Measurements from ENCODE around the gene GOPC.

The GOPC gene

DNA sequence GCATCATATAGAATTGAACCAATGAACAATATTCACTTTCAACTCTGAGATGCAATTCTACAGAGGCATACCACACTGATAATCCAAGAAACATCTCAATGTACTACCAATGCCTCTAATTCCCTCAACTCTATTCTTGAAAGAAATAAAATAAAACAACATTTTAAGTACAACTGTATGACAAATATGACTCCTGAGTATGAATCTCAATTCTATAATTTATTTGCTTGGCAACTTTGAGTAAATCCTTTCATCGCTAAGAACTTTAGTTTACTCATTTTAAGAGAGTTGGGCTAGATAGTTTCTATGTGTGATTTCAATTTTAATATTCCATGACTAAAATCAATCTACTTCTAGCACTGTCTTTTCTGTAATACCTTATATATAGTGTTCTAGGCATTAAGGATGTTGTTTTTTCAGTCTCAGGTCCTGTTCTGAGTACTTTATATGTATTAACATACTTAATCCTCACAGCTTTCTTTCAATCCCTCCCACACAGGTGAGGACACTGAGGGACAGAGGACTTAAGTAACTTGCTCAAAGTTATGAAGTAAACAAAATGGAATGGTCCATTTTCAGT, 33.4 kb downstream of the GOPC start:
- H3K9me2 ChIP-seq (replicated peaks; ENCODE audit: insufficient read depth, low read length) = no peaks in the 10 kb centered on the region
- no peaks in the 10 kb centered on the region for H3K79me2 ChIP-seq (ENCODE audit: low read length)
- no peak overlapping the region for H3K9ac ChIP-seq (ENCODE audit: low read length)
- H3K4me3 ChIP-seq (ENCODE audit: low read length) = no peak overlapping the region
- peaks cover 13% of the 10 kb centered on the region for H3K36me3 ChIP-seq (replicated peaks; ENCODE audit: insufficient read depth, low read length)
- H3K27ac ChIP-seq (ENCODE audit: low read length) = no peak overlapping the region
- H4K20me1 ChIP-seq (ENCODE audit: insufficient read depth, low read length) = no peaks in the 10 kb centered on the region
- no peak for DNase-seq
- no peak overlapping the region for H3K4me2 ChIP-seq (ENCODE audit: low read depth, low read length)
- TF ChIP-seq EZH2phosphoT487 (IDR thresholded peaks at IDR 0.05; ENCODE audit: low read length) (no peak), EZH2 (optimal IDR thresholded peaks at IDR 0.05; ENCODE audit: low read depth, low read length) (no peak)
- TF ChIP-seq, protein P1, sequence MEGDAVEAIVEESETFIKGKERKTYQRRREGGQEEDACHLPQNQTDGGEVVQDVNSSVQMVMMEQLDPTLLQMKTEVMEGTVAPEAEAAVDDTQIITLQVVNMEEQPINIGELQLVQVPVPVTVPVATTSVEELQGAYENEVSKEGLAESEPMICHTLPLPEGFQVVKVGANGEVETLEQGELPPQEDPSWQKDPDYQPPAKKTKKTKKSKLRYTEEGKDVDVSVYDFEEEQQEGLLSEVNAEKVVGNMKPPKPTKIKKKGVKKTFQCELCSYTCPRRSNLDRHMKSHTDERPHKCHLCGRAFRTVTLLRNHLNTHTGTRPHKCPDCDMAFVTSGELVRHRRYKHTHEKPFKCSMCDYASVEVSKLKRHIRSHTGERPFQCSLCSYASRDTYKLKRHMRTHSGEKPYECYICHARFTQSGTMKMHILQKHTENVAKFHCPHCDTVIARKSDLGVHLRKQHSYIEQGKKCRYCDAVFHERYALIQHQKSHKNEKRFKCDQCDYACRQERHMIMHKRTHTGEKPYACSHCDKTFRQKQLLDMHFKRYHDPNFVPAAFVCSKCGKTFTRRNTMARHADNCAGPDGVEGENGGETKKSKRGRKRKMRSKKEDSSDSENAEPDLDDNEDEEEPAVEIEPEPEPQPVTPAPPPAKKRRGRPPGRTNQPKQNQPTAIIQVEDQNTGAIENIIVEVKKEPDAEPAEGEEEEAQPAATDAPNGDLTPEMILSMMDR (IDR thresholded peaks at IDR 0.05; ENCODE audit: low read length) = no peak
- no peak overlapping the region for H2AFZ ChIP-seq (ENCODE audit: low read length)
- no peaks in the 10 kb centered on the region for H3K4me1 ChIP-seq (ENCODE audit: low read length)
- H3K27me3 ChIP-seq (replicated peaks; ENCODE audit: insufficient read depth, low read length) = no peaks in the 10 kb centered on the region
- H3F3A ChIP-seq (ENCODE audit: insufficient read depth, low read length) = no peaks in the 10 kb centered on the region
- no peaks in the 10 kb centered on the region for H3K9me3 ChIP-seq (replicated peaks; ENCODE audit: insufficient read depth, low read length)

DNA sequence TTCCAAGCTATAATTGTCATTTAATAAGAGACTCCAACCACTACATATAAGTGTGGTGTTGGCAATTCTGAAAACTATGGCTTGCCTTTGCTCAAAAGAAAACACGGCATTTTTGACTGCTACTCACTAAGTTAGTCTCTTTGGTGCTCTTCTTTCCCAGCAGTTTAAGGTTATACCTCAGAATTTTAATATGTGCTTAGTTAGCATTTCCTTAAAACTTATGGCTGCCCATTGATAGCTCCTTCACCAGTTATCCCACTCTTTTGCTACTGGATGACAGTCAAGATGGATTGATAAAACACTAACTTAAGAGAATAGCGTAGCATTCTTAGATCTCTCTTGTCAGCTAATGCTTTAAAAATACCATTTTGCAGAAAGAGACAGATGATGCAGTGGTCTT, 34.1 kb downstream of the GOPC start:
- TF ChIP-seq EZH2 (optimal IDR thresholded peaks at IDR 0.05; ENCODE audit: low read depth, low read length) (no peak), EZH2phosphoT487 (IDR thresholded peaks at IDR 0.05; ENCODE audit: low read length) (no peak)
- TF ChIP-seq, protein P1 (IDR thresholded peaks at IDR 0.05; ENCODE audit: low read length) = no peak
- DNase-seq = no peak
- no peaks in the 10 kb centered on the region for H3K4me1 ChIP-seq (ENCODE audit: low read length)
- H3K9me2 ChIP-seq (replicated peaks; ENCODE audit: insufficient read depth, low read length) = no peaks in the 10 kb centered on the region
- H3K27ac ChIP-seq (ENCODE audit: low read length) = no peak overlapping the region
- no peaks in the 10 kb centered on the region for H3K27me3 ChIP-seq (replicated peaks; ENCODE audit: insufficient read depth, low read length)
- no peaks in the 10 kb centered on the region for H3K9me3 ChIP-seq (replicated peaks; ENCODE audit: insufficient read depth, low read length)
- no peak overlapping the region for H2AFZ ChIP-seq (ENCODE audit: low read length)
- H3F3A ChIP-seq (ENCODE audit: insufficient read depth, low read length) = no peaks in the 10 kb centered on the region
- no peaks in the 10 kb centered on the region for H4K20me1 ChIP-seq (ENCODE audit: insufficient read depth, low read length)
- H3K79me2 ChIP-seq (ENCODE audit: low read length) = no peaks in the 10 kb centered on the region
- peaks cover 13% of the 10 kb centered on the region for H3K36me3 ChIP-seq (replicated peaks; ENCODE audit: insufficient read depth, low read length)
- no peak overlapping the region for H3K4me3 ChIP-seq (ENCODE audit: low read length)
- no peak overlapping the region for H3K4me2 ChIP-seq (ENCODE audit: low read depth, low read length)
- H3K9ac ChIP-seq (ENCODE audit: low read length) = no peak overlapping the region

DNA sequence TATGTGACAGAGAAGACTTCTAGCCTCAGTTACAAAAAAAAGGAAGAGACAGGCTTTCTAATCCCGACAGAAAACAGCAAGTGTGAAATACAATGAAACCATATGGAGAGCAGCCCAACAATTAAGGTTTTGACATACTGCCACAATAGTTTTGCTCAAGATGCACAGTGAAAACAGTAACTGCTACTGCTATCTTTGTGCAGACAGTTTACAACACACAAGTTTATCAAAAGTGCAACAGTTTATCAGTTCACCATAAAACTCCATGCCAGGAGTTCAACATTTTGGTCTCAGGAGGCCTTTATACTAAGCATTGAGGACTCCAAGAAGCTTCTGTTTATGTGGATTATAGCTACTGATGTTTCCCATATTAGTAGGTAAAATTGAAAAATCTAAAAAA, 37.6 kb downstream of the GOPC start:
- Histone ChIP-seq H3K27me3 (replicated peaks; ENCODE audit: insufficient read depth, low read length) (no peaks in the 10 kb centered on the region), H3K36me3 (replicated peaks; ENCODE audit: insufficient read depth, low read length) (peaks cover 12% of the 10 kb centered on the region), H3K9ac (ENCODE audit: low read length) (no peak overlapping the region), H3K79me2 (ENCODE audit: low read length) (no peaks in the 10 kb centered on the region), H3K9me3 (replicated peaks; ENCODE audit: insufficient read depth, low read length) (no peaks in the 10 kb centered on the region), H3K4me1 (ENCODE audit: low read length) (no peaks in the 10 kb centered on the region), H4K20me1 (ENCODE audit: insufficient read depth, low read length) (no peaks in the 10 kb centered on the region), H3K9me2 (replicated peaks; ENCODE audit: insufficient read depth, low read length) (no peaks in the 10 kb centered on the region), H2AFZ (ENCODE audit: low read length) (no peak overlapping the region), H3F3A (ENCODE audit: insufficient read depth, low read length) (no peaks in the 10 kb centered on the region), H3K4me2 (ENCODE audit: low read depth, low read length) (no peak overlapping the region), H3K4me3 (ENCODE audit: low read length) (no peak overlapping the region), H3K27ac (ENCODE audit: low read length) (no peak overlapping the region)
- TF ChIP-seq EZH2 (optimal IDR thresholded peaks at IDR 0.05; ENCODE audit: low read depth, low read length) (no peak), EZH2phosphoT487 (IDR thresholded peaks at IDR 0.05; ENCODE audit: low read length) (no peak)
- TF ChIP-seq, protein P1 (IDR thresholded peaks at IDR 0.05; ENCODE audit: low read length) = no peak
- DNase-seq = no peak

All from MM.1S (cell line).